WTC11 (cell line): ENCODE measurements around the gene CDH12. TPM values are rescaled to one million over a fixed set of nuclear protein-coding genes. Genes with fewer than 3 reads are reported as not detected.

Source experiments
- ATAC-seq: fragments of 200-7000 bp; cut with Tn5 transposase; 2 replicates; pipeline ENCODE4 v1.10.0; 2021; ENCODE audit warnings: mild to moderate bottlenecking, moderate library complexity
- CTCF ChIA-PET: fragments of 300-600 bp; sonication (Branson Sonifier 250); formaldehyde crosslinking; loops from one replicate; lab custom pipeline; 2021; ENCODE audit warnings: antibody characterized with exemption; lab: Charles Lee
- POLR2A ChIA-PET: fragments of 350-600 bp; sonication (Branson Sonifier 250); formaldehyde crosslinking; loops from one replicate; lab custom pipeline; 2021; ENCODE audit warnings: antibody characterized with exemption; lab: Charles Lee
- DNase-seq: peaks from one replicate; pipeline ENCODE4 v3.0.0; 2021; ENCODE audit warnings: low spot score
- H3K27ac Mint-ChIP-seq: 2 replicates; pipeline ENCODE4 v1.8.0; 2021; ENCODE audit warnings: mixed read lengths
- H3K27me3 Mint-ChIP-seq: 2 replicates; pipeline ENCODE4 v1.8.0; 2021; ENCODE audit warnings: low read depth, mild to moderate bottlenecking, moderate library complexity, mixed read lengths
- H3K36me3 Mint-ChIP-seq: 2 replicates; pipeline ENCODE4 v1.8.0; 2021; ENCODE audit warnings: mixed read lengths
- H3K4me1 Mint-ChIP-seq: 2 replicates; pipeline ENCODE4 v1.8.0; 2022; ENCODE audit warnings: mixed read lengths
- H3K4me3 Mint-ChIP-seq: 2 replicates; pipeline ENCODE4 v1.8.0; 2021; ENCODE audit warnings: mild to moderate bottlenecking, moderate library complexity, mixed read lengths
- H3K9me3 Mint-ChIP-seq: 2 replicates; pipeline ENCODE4 v1.8.0; 2021; ENCODE audit warnings: mixed read lengths
- AFF4 ChIP-seq: sonication (generic); formaldehyde crosslinking; IDR thresholded peaks from 2 replicates; pipeline ENCODE4 v1.8.1; 2023; ENCODE audit warnings: mild to moderate bottlenecking, missing genetic modification reagents, borderline replicate concordance
- ATF3 ChIP-seq: sonication (generic); formaldehyde crosslinking; conservative IDR thresholded peaks from 2 replicates; pipeline ENCODE4 v1.8.1; 2022; ENCODE audit warnings: mild to moderate bottlenecking, missing genetic modification reagents
- ATF6 ChIP-seq: sonication (generic); formaldehyde crosslinking; IDR thresholded peaks from 2 replicates; pipeline ENCODE4 v1.8.1; 2023; ENCODE audit warnings: mild to moderate bottlenecking, missing genetic modification reagents
- CREM ChIP-seq: sonication (generic); formaldehyde crosslinking; IDR thresholded peaks from 2 replicates; pipeline ENCODE4 v1.8.1; 2022; ENCODE audit warnings: mild to moderate bottlenecking, missing genetic modification reagents, moderate library complexity
- ELF4 ChIP-seq: sonication (generic); formaldehyde crosslinking; IDR thresholded peaks from 2 replicates; pipeline ENCODE4 v1.8.1; 2022; ENCODE audit warnings: low read depth, mild to moderate bottlenecking, moderate library complexity, missing genetic modification reagents
- ESRRA ChIP-seq: sonication (generic); formaldehyde crosslinking; IDR thresholded peaks from 2 replicates; pipeline ENCODE4 v1.8.1; 2022; ENCODE audit warnings: mild to moderate bottlenecking, missing genetic modification reagents, borderline replicate concordance
- ETV6 ChIP-seq: sonication (generic); formaldehyde crosslinking; IDR thresholded peaks from 2 replicates; pipeline ENCODE4 v1.8.1; 2022; ENCODE audit warnings: mild to moderate bottlenecking, missing genetic modification reagents
- GTF2I ChIP-seq: fragments of 250-450 bp; sonication (Bioruptor Pico); conservative IDR thresholded peaks from 2 replicates; pipeline ENCODE4 v1.4.0; 2021; ENCODE audit warnings: mild to moderate bottlenecking
- HMGA2 ChIP-seq: fragments of 250-450 bp; sonication (Bioruptor Pico); IDR thresholded peaks from 2 replicates; pipeline ENCODE4 v1.4.0; 2021; ENCODE audit warnings: mild to moderate bottlenecking, moderate library complexity
- IRF1 ChIP-seq: sonication (generic); formaldehyde crosslinking; IDR thresholded peaks from 2 replicates; pipeline ENCODE4 v1.8.0; 2023; ENCODE audit warnings: missing genetic modification reagents
- IRF2 ChIP-seq: sonication (generic); formaldehyde crosslinking; IDR thresholded peaks from 2 replicates; pipeline ENCODE4 v1.8.0; 2022; ENCODE audit warnings: low read depth, missing genetic modification reagents, borderline replicate concordance
- KAT7 ChIP-seq: sonication (generic); formaldehyde crosslinking; IDR thresholded peaks from 2 replicates; pipeline ENCODE4 v1.8.1; 2023; ENCODE audit warnings: missing genetic modification reagents, mild to moderate bottlenecking, borderline replicate concordance
- SMAD3 ChIP-seq: sonication (generic); formaldehyde crosslinking; IDR thresholded peaks from 2 replicates; pipeline ENCODE4 v1.8.0; 2022; ENCODE audit warnings: missing genetic modification reagents, mild to moderate bottlenecking, borderline replicate concordance
- SMAD4 ChIP-seq: sonication (generic); formaldehyde crosslinking; IDR thresholded peaks from 2 replicates; pipeline ENCODE4 v1.8.0; 2022; ENCODE audit warnings: mild to moderate bottlenecking, missing genetic modification reagents
- SOX15 ChIP-seq: fragments of 250-450 bp; sonication (Bioruptor Pico); IDR thresholded peaks from 2 replicates; pipeline ENCODE4 v1.9.0; 2021; ENCODE audit warnings: mild to moderate bottlenecking
- TEAD4 ChIP-seq: sonication (generic); formaldehyde crosslinking; IDR thresholded peaks from 2 replicates; pipeline ENCODE4 v1.8.0; 2022; ENCODE audit warnings: mild to moderate bottlenecking, missing genetic modification reagents
- TP53 ChIP-seq: sonication (generic); formaldehyde crosslinking; IDR thresholded peaks from 2 replicates; pipeline ENCODE4 v1.8.1; 2023; ENCODE audit warnings: mild to moderate bottlenecking, missing genetic modification reagents
- total RNA-seq: library from RNA; stranded (reverse); gene quantifications from 3 replicates; pipeline ENCODE4 v1.2.3, GENCODE V29; 2021
- TF ChIP-seq, protein P1 (sequence below): sonication (generic); formaldehyde crosslinking; IDR thresholded peaks from 2 replicates; pipeline ENCODE4 v1.8.1; 2023; ENCODE audit warnings: mild to moderate bottlenecking, missing genetic modification reagents, moderate library complexity
- TF ChIP-seq, protein P2 (sequence below): fragments of 250-450 bp; sonication (Bioruptor Pico); IDR thresholded peaks from 2 replicates; pipeline ENCODE4 v1.9.0; 2021; ENCODE audit warnings: moderate library complexity, mild to moderate bottlenecking, inconsistent platforms, borderline replicate concordance

The CDH12 gene
- total RNA-seq, 1 experiment from 2014 or later = not detected

DNA sequence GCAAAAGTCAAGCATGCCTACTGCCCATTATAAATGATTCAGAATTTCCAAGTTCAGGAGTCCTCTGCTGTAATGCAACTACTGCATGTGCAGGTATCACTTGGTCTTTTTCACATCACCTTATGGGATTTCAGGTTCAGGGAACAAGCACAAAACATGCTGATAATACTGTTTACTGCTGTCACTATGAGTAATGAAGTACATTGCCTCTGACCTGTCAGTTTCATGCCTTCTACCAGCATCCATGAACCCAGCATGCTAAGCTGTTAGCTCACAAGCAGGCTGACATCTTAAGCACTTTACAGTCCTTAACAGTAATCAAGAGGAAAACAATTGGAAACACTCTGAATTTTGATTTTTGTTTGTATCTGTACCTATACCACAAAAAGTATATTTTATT is 743.8 kb downstream of the CDH12 start:
- H3K4me3 Mint-ChIP-seq = no peak overlapping the region
- no peak for TF ChIP-seq SMAD3
- no peak for TF ChIP-seq ATF3 (CRISPR knock-in tag)
- TF ChIP-seq, protein P1, sequence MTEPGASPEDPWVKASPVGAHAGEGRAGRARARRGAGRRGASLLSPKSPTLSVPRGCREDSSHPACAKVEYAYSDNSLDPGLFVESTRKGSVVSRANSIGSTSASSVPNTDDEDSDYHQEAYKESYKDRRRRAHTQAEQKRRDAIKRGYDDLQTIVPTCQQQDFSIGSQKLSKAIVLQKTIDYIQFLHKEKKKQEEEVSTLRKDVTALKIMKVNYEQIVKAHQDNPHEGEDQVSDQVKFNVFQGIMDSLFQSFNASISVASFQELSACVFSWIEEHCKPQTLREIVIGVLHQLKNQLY = no peak
- TF ChIP-seq CREM = no peak
- no peak for TF ChIP-seq IRF2
- TF ChIP-seq SOX15 (CRISPR knock-in tag) = no peak
- TF ChIP-seq SMAD4 = no peak
- TF ChIP-seq HMGA2 (CRISPR knock-in tag) = no peak
- TF ChIP-seq ETV6 (CRISPR knock-in tag) = no peak
- ATAC-seq (no peak), DNase-seq (no peak)
- peaks cover 15% of the 10 kb centered on the region for H3K4me1 Mint-ChIP-seq
- H3K27ac Mint-ChIP-seq = no peak overlapping the region
- H3K27me3 Mint-ChIP-seq = no peaks in the 10 kb centered on the region
- no peaks in the 10 kb centered on the region for H3K9me3 Mint-ChIP-seq
- no peaks in the 10 kb centered on the region for H3K36me3 Mint-ChIP-seq
- POLR2A ChIA-PET = no interaction called here
- CTCF ChIA-PET = no interaction called here

GRCh38 chr5:22108545-22108944 is 744.6 kb downstream of the CDH12 start:
- no peaks in the 10 kb centered on the region for H3K36me3 Mint-ChIP-seq
- no peak overlapping the region for H3K27ac Mint-ChIP-seq
- H3K27me3 Mint-ChIP-seq = no peaks in the 10 kb centered on the region
- DNase-seq = no peak
- peaks cover 15% of the 10 kb centered on the region for H3K4me1 Mint-ChIP-seq
- ChIA-PET POLR2A (no interaction called here), CTCF (no interaction called here)
- ATAC-seq = no peak
- H3K9me3 Mint-ChIP-seq = no peaks in the 10 kb centered on the region
- H3K4me3 Mint-ChIP-seq = no peak overlapping the region
- TF ChIP-seq, protein P1 = no peak
- TF ChIP-seq AFF4 (CRISPR knock-in tag) (no peak), HMGA2 (CRISPR knock-in tag) (no peak)

GRCh38 chr5:22102823-22103359 is 750.3 kb downstream of the CDH12 start:
- no peak for DNase-seq
- no peaks in the 10 kb centered on the region for H3K9me3 Mint-ChIP-seq
- H3K4me3 Mint-ChIP-seq = no peak overlapping the region
- no peaks in the 10 kb centered on the region for H3K36me3 Mint-ChIP-seq
- H3K27me3 Mint-ChIP-seq = no peaks in the 10 kb centered on the region
- no peak for ATAC-seq
- CTCF ChIA-PET = no interaction called here
- H3K4me1 Mint-ChIP-seq = no peaks in the 10 kb centered on the region
- POLR2A ChIA-PET = no interaction called here
- H3K27ac Mint-ChIP-seq = no peak overlapping the region
- TF ChIP-seq TEAD4 (CRISPR knock-in tag) (no peak), ELF4 (CRISPR knock-in tag) (no peak), AFF4 (CRISPR knock-in tag) (no peak), GTF2I (CRISPR knock-in tag) (no peak), ESRRA (CRISPR knock-in tag) (no peak), KAT7 (CRISPR knock-in tag) (no peak), ATF6 (CRISPR knock-in tag) (no peak), IRF1 (CRISPR knock-in tag) (no peak), SMAD4 (no peak), TP53 (no peak)
- TF ChIP-seq, protein P2, sequence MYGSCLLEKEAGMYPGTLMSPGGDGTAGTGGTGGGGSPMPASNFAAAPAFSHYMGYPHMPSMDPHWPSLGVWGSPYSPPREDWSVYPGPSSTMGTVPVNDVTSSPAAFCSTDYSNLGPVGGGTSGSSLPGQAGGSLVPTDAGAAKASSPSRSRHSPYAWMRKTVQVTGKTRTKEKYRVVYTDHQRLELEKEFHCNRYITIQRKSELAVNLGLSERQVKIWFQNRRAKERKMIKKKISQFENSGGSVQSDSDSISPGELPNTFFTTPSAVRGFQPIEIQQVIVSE (CRISPR knock-in tag) = no peak
